AG09309 (cell line): ENCODE data around the gene PDE6G.

Experiments used
- DNase-seq: peaks from one replicate; pipeline ENCODE4 v3.0.0-alpha.2; 2010; ENCODE audit warnings: low read depth
- H3K4me3 ChIP-seq: 2 replicates; pipeline ENCODE4 v1.5.1; 2011; ENCODE audit warnings: mild to moderate bottlenecking, low read depth, low read length, moderate library complexity; ENCODE audit not compliant: control insufficient read depth
- TF ChIP-seq, protein P1 (sequence below): IDR thresholded peaks from 2 replicates; pipeline ENCODE4 v1.5.1; 2011; ENCODE audit warnings: mild to moderate bottlenecking, low read depth, low read length, inconsistent platforms; ENCODE audit not compliant: insufficient read depth, control insufficient read depth; ENCODE audit errors: missing control alignments

PDE6G gene

DNA sequence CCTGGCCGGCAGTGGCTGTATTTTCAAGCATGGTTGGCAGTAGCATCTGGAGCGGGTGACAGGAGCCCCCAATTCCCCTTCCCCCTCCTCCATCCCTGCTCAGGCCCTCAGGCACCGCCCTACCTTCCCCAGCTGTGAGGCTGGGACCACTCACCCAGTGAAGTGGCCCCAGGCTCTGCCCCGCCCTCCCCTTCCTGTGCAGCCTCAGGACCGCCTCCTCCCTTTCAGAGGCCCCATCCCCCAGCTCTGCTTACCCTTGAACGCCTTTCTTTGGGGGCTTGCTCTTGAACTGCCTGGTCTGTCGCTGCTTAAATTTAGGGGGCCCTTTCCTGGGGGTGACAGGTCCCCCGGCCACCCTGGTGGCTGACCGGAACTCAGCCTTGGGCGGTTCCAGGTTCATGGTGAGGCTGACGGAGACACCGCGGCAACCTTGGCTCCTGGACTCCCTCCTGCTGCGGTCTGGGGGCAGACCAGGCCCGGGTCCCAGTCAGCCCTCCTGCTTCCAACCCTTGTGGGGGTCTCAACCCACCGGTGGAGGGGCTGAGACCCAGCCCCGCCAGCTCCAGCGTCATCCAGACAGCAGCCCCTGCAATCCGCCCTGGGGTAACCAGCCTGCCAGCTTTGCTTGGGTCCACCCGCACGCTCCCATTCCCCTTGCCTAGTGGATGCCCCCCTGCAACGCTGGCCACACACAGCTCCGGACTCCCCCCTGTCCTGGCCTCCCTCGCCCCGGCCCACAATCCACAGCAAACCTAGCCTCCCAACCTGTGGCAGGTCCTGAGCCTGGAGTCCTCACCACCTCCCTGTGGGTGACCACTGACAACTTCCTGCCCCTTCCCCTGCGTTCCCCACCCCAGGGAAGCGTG is 3.2 kb downstream of the PDE6G start:
- no peak for DNase-seq
- no peak overlapping the region for H3K4me3 ChIP-seq
- TF ChIP-seq, protein P1, sequence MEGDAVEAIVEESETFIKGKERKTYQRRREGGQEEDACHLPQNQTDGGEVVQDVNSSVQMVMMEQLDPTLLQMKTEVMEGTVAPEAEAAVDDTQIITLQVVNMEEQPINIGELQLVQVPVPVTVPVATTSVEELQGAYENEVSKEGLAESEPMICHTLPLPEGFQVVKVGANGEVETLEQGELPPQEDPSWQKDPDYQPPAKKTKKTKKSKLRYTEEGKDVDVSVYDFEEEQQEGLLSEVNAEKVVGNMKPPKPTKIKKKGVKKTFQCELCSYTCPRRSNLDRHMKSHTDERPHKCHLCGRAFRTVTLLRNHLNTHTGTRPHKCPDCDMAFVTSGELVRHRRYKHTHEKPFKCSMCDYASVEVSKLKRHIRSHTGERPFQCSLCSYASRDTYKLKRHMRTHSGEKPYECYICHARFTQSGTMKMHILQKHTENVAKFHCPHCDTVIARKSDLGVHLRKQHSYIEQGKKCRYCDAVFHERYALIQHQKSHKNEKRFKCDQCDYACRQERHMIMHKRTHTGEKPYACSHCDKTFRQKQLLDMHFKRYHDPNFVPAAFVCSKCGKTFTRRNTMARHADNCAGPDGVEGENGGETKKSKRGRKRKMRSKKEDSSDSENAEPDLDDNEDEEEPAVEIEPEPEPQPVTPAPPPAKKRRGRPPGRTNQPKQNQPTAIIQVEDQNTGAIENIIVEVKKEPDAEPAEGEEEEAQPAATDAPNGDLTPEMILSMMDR, result no peak

DNA sequence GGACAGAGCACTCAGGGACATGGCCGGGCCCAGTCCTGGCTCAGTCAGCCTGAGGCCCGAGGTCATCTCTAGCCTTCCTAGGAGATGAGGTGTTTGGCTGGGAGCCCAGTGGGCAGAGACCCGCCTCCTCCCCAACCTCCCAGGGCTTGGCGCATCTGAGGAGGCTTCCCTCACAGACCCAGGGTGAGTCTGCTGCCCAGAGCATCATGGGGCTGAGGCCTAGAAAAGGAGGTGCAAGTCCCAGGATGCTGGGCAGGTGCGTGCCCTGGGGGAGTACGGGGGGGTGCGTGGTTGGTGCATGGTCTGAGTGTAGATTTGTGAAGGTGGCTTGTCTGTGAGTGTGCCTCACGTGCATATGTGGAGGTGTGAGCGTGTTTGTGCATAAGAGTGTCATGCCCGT is 4.7 kb downstream of the PDE6G start:
- peak; percentile 51 for DNase-seq
- TF ChIP-seq, protein P1, result no peak
- no peak overlapping the region for H3K4me3 ChIP-seq

DNA sequence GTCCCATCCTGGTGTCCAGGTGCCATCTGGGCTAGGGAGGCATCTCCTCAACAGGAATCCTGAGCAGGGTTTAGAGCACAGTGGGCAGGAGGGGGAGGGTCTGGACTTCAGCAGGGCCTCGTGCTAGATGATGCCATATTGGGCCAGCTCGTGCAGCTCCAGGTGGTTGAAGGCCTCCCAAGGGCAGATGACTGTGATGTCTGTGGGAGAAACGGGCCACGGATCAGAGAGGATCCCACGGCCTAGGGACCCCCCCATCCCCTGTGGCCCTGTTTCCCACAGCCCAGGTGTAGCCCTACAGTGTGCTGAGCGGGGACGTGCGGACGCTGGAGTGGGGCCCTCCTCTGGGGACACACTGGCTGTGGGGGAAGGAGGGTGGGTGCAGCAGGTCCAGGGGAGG is 5.4 kb downstream of the PDE6G start:
- no peak for DNase-seq
- no peak overlapping the region for H3K4me3 ChIP-seq
- TF ChIP-seq, protein P1, result no peak

DNA sequence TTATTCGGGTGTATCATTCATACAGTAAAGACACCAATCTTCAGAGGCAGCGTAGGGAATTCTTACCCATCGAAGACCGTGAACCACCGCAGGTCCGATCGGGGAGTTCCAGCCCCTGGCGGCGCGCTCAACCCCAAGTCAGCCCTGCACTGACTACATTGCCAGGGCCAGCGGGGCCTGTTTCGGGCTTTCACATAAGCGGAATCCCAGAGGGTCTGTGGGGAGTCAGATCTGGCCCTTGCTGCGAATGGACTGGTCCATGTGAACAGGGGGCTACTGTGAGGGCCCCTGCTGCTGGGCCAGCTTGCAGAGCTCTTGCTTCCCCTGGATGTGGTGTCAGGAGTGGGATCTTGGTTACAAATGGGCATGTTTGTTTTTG is 7.6 kb downstream of the PDE6G start:
- H3K4me3 ChIP-seq, result no peak overlapping the region
- TF ChIP-seq, protein P1, result no peak
- DNase-seq, result no peak

DNA sequence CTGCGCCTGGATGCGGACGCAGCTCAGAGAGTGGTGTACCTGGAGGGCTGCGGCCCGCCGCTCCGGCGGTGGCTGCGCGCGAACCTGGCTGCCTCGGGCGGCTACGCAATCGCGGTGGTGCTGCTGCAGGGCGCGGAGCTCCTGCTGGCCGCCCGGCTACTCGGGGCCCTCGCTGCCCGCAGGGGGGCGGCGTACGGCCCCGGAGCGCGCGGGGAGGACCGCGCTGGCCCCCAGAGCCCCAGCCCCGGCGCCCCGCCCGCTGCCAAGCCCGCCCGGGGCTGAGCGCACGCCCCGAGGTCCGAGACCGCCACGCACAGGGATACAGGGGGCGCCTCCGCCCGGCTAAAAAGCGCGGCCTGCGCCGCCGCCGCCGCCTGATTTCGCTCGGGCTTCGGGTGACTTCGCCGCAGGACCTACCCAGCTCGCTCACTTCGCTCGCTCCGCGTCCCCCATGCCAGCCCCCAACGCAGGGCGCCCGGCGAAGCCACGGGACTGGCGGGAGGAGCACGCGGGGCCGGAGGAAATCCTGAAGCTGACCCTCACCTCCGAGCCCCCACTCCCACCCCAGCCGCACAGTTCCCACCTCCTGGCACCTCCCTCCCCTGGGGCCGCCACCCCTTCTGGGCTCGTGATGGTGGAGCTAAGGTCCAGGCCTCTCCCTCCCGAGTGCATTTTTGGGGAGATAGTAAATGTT is 8.2 kb downstream of the PDE6G start:
- TF ChIP-seq, protein P1, result no peak
- no peak overlapping the region; the same call in 1 of the 2 replicates for H3K4me3 ChIP-seq
- DNase-seq, result no peak

DNA sequence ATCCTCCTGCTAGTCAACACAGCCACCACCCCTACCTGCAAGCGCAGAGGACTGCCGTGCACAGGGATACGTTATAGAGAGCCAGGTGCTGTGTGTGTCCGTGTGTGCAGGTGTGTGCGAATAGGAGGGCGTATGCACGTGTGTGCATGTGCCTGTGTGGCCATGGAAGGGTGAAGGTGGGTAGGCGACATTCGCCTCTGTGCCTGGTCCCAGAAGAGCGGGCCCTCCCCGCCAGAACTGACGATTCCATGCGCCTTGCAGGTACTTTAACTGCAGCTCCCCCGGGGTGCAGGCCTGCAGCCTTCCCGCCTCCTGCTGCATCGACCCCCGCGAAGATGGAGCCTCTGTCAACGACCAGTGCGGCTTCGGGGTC is 8.7 kb downstream of the PDE6G start:
- TF ChIP-seq, protein P1, result no peak
- no peak for DNase-seq
- no peak overlapping the region for H3K4me3 ChIP-seq
